Tibial artery (tissue), 4 donors: ENCODE measurements around the gene ACTL6B.
"Not testable (repeated sequence)": the region's sequence is repeated elsewhere in the genome, so short reads cannot be mapped to it uniquely, and the experiment has no call there.

Experiments
- DNase-seq, 2 donors: peaks; one replicate each; pipeline ENCODE4 v3.0.0-alpha.2; 2019
- H3K27ac ChIP-seq, 2 donors: fragments of 200-600 bp; sonication (generic) in 1 of 2; 1 replicate in 1 of 2; 2 replicates in 1 of 2; pipeline ENCODE4 v1.5.1; 2018 to 2019; ENCODE audit warnings: mild to moderate bottlenecking in 1 of 2
- H3K27me3 ChIP-seq, 2 donors: fragments of 200-600 bp; sonication (generic) in 1 of 2; one replicate each; pipeline versions ENCODE4 v1.5.1 to v1.6.0; 2016 to 2019
- H3K36me3 ChIP-seq, 3 donors: fragments of 200-600 bp; sonication (generic) in 2 of 3; one replicate each; pipeline ENCODE4 v1.5.1; 2016 to 2019; ENCODE audit warnings: mild to moderate bottlenecking in 2 of 3
- H3K4me1 ChIP-seq, 4 donors: fragments of 200-600 bp; sonication (generic) in 2 of 4; 1 replicate in 3 of 4; 2 replicates in 1 of 4; pipeline ENCODE4 v1.5.1; 2016 to 2019
- H3K4me3 ChIP-seq, 2 donors: fragments of 200-600 bp; sonication (generic) in 1 of 2; 1 replicate in 1 of 2; 2 replicates in 1 of 2; pipeline ENCODE4 v1.5.1; 2018 to 2019; ENCODE audit warnings: mild to moderate bottlenecking in 2 of 2
- H3K9me3 ChIP-seq, 3 donors: fragments of 200-600 bp; sonication (generic) in 1 of 3; one replicate each; pipeline ENCODE4 v1.5.1; 2016 to 2019
- CTCF ChIP-seq, 2 experiments: fragments of 200-600 bp in 1 of 2; fragments of 450-650 bp in 1 of 2; IDR thresholded peaks; one replicate each; pipeline ENCODE4 v1.5.1; 2017 to 2019; ENCODE audit warnings: antibody characterized with exemption in 2 of 2, mild to moderate bottlenecking in 1 of 2, moderate library complexity in 1 of 2
- intact Hi-C: fragments of 100-400 bp; cut with DNase I; formaldehyde crosslinking; loops from one replicate; pipeline ENCODE4 v1.15.0; 2023; ENCODE audit warnings: low total_unique reads

The ACTL6B gene

GRCh38 chr7:100665168-100665726, 9.0 kb upstream of the ACTL6B start:
- no peak for TF ChIP-seq CTCF (IDR thresholded peaks at IDR 0.05)
- peaks cover 0 to 21% (median 0%) of the 10 kb centered on the region in 4 donors for H3K4me1 ChIP-seq
- H3K36me3 ChIP-seq: no peaks in the 10 kb centered on the region
- no peaks in the 10 kb centered on the region for H3K27me3 ChIP-seq
- DNase-seq: no peak
- H3K9me3 ChIP-seq: no peaks in the 10 kb centered on the region
- H3K27ac ChIP-seq: no peak overlapping the region
- intact Hi-C loops: no loop called here
- H3K4me3 ChIP-seq: no peak overlapping the region

- H3K4me3 ChIP-seq, DNase-seq, H3K4me1 ChIP-seq, H3K36me3 ChIP-seq, intact Hi-C loops, H3K27ac ChIP-seq, H3K9me3 ChIP-seq: not testable (repeated sequence)
- H3K27me3 ChIP-seq: peaks cover 0 to 24% of the 10 kb centered on the region in 2 donors
Observed at GRCh38 chr7:100662194-100662776, 6.0 kb upstream of the ACTL6B start.

GRCh38 chr7:100654908-100655831, 1.1 kb downstream of the ACTL6B start:
- no peak for TF ChIP-seq CTCF (IDR thresholded peaks at IDR 0.05)
- Histone ChIP-seq H3K27ac (no peak overlapping the region), H3K9me3 (no peaks in the 10 kb centered on the region), H3K36me3 (no peaks in the 10 kb centered on the region), H3K4me1 (peaks cover 0 to 6% (median 0%) of the 10 kb centered on the region in 4 donors), H3K27me3 (peaks cover 0 to 74% of the 10 kb centered on the region in 2 donors), H3K4me3 (no peak overlapping the region)
- no peak for DNase-seq
- intact Hi-C loops: no loop called here

GRCh38 chr7:100649826-100650565, 6.3 kb downstream of the ACTL6B start:
- no peaks in the 10 kb centered on the region for H3K9me3 ChIP-seq
- peaks cover 0 to 73% of the 10 kb centered on the region in 2 donors for H3K27me3 ChIP-seq
- no peak for TF ChIP-seq CTCF (IDR thresholded peaks at IDR 0.05)
- H3K27ac ChIP-seq: no peak overlapping the region
- intact Hi-C loops: no loop called here
- H3K4me3 ChIP-seq: no peak overlapping the region
- no peaks in the 10 kb centered on the region for H3K4me1 ChIP-seq
- DNase-seq: no peak
- no peaks in the 10 kb centered on the region for H3K36me3 ChIP-seq

- Histone ChIP-seq H3K9me3 (no peaks in the 10 kb centered on the region), H3K4me1 (no peaks in the 10 kb centered on the region), H3K4me3 (no peak overlapping the region), H3K36me3 (no peaks in the 10 kb centered on the region), H3K27ac (no peak overlapping the region), H3K27me3 (peaks cover 0 to 59% of the 10 kb centered on the region in 2 donors)
- no peak for DNase-seq
- intact Hi-C loops: no loop called here
- no peak for TF ChIP-seq CTCF (IDR thresholded peaks at IDR 0.05)
Observed at GRCh38 chr7:100642534-100642907, 13.7 kb downstream of the ACTL6B start.
